GM19395 (cell line): Measurements from ENCODE around the gene FBXL14.
"Not testable (repeated sequence)": the region's sequence is repeated elsewhere in the genome, so short reads cannot be mapped to it uniquely, and the experiment has no call there.

Source experiments
- ATAC-seq: cut with Tn5 transposase; IDR thresholded peaks from one replicate; pipeline ENCODE4 v1.9.1; 2021; ENCODE audit warnings: mild to moderate bottlenecking, moderate library complexity; ENCODE audit not compliant: unreplicated experiment

FBXL14 gene

DNA sequence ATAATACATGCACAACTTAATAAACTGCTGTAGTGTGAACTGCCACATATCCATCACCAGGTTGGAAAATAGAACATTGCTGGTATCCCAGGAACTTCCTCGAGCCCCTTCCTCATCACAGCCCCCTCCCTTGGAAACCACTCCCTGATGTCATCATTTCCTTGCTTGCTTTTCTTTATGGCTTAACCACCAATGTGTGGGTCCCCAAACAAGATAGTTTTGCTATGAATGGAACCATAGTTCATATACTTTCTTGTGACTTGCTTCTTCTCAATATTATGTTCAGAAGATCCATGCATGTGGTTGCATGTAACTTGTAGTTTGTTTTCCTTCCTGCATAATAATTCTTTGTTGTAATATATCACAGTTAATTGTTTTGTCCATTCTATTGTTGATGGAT, 25.7 kb upstream of the FBXL14 start:
- no peak for ATAC-seq

- no peak for ATAC-seq
These were observed 25.2 kb upstream of the FBXL14 start for GRCh38 chr12:1619587-1619986.

DNA sequence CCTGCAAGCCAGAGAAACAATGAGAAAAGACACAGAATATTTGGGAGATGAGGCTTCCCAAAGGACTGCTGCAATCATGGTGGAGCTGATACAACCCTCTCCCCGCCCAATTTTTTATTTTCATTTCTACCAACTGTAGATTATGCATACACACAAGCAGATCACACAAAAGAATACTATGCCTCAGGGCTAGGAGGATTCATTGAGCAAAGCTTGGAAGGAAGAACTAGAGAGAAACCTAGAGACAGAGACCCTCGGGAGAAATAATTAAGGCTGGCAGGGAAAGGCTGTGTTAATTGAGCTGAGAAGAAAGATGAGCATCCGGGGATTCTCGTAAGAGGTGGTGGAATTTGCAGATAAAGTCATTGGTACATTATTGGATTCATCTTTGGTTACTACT, 24.8 kb upstream of the FBXL14 start:
- no peak for ATAC-seq

DNA sequence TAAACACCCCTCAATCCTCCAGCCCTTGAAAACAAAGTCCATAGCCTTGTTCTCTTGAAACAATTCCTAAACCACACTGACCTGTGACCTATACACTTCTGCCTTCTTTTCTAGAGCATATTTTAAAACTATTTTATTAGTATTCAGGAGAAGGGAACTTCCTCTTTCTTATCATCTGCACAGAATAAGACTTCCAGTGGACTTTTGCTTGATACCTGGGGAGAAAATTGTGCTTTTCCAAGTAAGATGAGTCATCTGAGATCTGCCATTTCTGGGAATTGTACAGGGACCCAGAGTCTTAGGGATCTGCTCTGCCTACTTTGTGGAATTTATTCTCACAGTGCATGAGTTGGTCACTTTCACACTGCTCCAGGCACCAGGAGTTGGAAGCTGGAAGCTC, 24.1 kb upstream of the FBXL14 start:
- no peak for ATAC-seq

- no peak for ATAC-seq
These were observed 22.1 kb upstream of the FBXL14 start for GRCh38 chr12:1616233-1617066.

- no peak for ATAC-seq
These were observed 20.0 kb upstream of the FBXL14 start for GRCh38 chr12:1614360-1614759.

DNA sequence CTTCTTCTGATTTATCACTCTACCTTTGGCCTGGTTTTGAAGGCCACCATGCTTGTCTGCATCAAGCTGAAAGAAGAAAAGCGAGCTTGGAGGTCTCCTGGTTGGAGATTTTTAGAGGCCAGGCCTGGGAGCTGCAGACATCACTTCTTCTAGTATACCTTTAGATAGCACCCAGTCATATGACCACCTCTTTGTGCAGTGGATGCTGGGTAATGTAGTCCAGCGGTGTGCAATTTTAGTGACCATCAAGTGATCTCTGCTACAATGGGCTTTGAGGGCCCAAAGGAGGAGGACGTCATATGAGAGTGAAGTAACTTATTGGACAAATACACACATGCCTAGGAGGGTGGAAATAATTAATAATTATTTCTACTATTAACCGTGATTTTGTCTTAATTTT, 19.5 kb upstream of the FBXL14 start:
- ATAC-seq = no peak

DNA sequence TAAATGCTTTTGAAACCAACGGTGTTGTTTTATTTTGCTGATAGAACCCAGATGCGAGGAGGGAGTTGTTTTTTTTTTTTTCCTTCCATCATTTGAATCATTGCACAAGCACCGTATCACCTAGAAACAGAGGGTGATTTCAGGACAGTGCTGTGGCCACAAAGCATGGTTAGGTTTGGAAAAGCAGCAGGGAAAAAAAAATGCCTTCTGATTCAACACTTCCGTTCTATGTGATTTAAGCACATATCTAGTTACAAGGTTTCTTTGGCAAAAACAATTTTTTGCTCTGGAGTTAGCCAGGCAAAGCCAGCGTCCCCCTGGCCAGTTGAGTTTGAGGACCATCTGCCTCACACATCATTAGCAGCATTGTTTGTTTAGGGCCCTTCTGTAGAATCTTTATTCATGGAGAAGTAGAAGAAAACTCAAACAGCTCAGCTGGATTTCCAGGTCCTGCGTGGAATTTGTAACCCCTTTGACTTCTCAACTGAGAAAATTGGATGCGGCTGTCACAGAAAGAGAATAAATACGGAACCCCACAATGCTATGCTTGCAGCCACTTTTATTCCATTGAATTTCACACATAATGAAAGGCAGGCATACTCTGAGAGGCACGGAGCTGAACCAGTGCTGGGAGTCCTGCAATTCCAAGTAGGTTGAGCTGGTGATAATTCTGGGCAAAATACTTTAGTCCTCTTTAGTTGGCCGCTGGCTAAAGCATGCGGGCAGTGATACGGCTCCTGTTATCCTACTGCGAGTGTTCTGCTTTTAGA, 17.6 kb upstream of the FBXL14 start:
- no peak for ATAC-seq

DNA sequence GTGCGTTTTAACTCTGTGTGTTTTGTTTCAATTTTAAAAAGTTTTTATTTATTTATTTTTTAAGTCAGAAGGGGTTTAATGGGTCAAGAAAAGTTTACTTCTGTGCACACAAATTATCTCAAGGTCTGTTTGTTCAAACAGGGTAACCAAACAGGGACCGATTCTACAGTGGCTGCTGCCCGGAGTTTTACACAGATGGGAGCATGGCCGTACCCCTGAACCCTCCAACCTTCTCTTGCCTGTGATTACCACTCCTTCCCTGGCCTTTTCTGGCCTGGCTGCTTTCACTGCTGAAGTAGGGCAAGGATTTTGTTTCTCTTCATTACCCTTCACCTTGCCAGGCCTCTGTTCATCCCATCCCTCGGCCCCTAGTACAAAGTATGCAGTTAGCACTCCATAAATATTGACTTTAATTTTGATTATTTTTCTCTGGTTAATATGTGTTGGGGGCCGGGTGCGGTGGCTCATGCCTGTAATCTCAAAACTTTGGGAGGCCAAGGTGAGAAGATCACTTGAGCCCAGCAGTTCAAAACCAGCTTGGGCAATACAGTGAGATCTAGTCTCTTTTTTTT, 15.8 kb upstream of the FBXL14 start:
- no peak for ATAC-seq

DNA sequence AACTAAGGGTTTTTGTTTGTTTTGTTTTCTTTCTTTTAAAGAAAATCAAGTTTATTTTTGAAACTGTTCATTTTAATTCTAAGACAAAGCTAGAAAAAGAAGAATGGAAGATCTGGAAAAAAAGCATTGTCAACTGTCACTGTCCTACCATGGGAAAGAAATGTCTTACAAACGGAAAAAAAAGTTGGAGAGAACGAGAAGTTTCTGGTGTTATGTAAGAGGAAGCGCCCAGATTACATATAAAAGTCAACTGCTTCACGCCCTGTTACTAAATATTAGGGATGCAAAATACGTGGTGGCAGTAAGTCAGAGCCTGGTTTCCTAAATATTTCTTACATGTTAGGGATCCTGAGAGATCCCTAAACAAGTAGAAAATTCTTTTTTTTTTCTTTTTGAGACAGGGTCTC, 14.3 kb upstream of the FBXL14 start:
- no peak for ATAC-seq

- no peak for ATAC-seq
These were observed 13.7 kb upstream of the FBXL14 start for GRCh38 chr12:1607940-1608712.

DNA sequence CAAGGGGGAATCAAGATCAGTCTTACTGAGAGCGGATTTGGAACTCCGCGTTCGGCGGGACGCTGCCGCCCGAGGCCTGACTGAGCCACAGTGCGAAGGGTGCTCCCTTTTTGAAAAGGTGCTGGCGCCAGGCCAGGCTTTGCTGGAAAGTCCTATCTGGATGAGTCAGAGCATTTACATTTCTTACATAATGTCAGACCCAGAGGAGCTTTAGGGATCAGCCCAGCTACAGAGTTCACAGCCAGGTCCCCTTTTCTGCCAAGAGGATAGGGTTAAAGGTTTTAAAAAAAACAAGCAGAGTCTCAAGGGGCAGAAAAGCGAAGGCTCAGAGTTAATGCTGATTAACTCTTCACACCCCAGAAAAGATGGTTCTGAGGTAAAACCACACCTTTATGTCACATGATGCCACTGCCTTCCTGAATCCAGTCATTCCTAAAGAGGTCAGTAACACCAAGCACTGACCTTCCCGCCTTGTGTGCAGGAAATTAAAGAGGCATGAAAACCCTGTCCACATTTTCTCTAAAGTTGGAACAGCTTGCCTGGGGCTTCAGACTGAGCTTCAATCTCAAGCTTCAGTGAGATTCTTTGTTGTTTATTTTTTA, 11.7 kb upstream of the FBXL14 start:
- peak; percentile 70 for ATAC-seq

DNA sequence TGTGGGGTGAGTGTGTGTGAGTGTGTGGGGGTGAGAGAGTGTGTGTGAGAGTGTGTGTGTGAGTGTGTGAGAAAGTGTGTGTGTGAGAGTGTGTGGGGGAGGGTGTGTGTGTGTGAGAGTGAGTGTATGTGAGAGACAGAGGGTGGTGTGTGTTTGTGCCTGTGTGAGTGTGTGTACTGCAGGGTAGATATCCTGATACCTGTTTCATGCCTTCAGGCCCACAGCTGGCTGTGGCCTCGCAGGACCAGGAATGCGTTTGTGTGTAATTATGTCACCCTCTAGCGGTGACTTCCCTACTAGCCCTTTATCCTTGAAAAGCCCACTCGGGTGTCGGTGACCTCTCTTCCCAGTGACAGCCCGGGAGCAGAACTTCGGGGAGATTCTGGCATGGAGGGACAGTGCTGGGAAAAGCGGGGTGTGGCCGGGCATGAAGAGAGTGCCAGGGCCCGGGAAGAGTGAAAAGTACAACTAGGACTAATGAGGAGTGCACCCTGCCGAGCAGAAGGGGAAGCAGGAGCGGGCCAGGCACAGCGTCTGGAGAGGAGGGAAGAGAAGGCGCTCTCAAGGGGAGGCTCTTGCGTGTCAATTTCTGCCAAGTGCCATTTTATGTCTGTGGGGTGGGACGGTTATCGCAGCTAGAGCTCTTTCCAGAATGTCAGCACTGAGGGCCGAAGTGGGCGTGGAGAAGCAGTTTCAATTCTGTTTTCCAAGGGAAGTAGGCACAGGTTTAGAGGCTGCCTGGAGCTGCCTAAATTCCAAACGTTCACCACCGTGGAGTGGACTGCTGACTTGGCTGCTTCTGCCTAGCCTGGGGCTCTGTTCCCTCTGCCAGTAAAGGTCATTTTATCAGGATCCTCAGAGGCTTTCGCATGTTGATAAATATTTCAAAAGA, 11.0 kb upstream of the FBXL14 start:
- ATAC-seq = peak; percentile 50

DNA sequence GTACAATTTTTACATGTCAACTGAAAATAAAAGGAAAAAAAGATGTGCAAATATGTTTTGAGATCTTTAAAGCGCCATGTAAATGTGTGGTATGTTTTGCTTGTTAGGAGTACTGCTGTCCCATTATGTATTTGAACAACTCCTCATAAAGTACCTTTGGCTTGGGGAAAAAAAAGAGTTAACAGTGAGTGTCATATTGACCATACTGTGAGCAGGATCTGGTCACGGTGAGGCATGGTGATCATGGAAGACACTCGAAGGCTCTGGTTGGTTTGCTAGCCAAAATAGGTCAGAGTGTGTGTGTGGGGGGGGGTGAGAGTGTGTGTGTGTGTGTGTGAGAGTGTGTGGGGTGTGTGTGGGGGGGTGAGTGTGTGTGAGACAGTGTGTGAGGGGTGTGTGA, 10.1 kb upstream of the FBXL14 start:
- no peak for ATAC-seq

GRCh38 chr12:1603269-1603993, 9.1 kb upstream of the FBXL14 start:
- ATAC-seq = no peak

DNA sequence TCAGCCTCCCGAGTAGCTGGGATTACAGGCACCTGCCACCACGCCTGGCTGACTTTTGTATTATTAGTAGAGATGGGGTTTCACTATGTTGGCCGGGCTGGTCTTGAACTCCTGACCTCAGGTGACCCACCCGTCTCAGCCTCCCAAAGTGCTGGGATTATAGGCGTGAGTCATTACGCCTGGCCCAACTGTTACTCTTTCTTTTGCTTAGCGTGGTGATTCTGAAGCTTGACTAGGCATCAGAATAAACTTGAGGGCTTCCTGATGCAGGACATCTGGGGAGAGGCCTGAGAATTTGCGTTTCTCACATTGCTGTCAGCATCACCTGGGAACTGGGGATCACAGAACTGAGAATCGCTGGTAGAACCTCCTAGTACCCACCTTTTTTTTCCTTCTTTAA, 8.3 kb upstream of the FBXL14 start:
- ATAC-seq = not testable (repeated sequence)

DNA sequence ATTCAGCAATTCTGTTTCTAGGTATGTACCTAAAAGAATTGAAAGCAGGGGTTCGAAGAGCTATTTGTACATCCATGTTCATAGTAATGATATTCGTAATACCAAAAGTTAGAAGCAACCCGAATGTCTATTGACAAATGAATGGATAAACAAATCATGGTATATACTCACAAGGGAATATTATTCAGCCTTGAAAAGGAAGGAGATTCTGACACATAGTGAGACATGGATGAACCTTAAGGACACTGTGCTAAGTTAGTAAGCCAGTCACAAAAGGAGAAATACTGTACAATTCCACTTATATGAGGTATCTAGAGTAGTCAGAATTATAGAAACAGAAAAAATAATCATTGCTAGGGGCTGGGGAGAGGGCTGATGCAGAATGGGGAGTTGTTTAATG, 4.4 kb upstream of the FBXL14 start:
- no peak for ATAC-seq

- no peak for ATAC-seq
These were observed 1.4 kb upstream of the FBXL14 start for GRCh38 chr12:1595690-1596347.
